Choroid plexus epithelial cell (primary cell): ENCODE measurements around the gene SLC9C2.
A peak's percentile ranks its signal among the peaks of the same experiment; 100 is the strongest.

Experiments used
- DNase-seq: peaks from one replicate; pipeline ENCODE4 v3.0.0-alpha.2; 2010; ENCODE audit warnings: low read depth
- H3K4me3 ChIP-seq: 2 replicates; pipeline ENCODE4 v1.5.1; 2011; ENCODE audit warnings: low read depth, mild to moderate bottlenecking, control low read depth, low read length, moderate library complexity
- TF ChIP-seq, protein P1 (sequence below): conservative IDR thresholded peaks from 2 replicates; pipeline ENCODE4 v1.5.1; 2011; ENCODE audit warnings: low read depth, mild to moderate bottlenecking, control low read depth, inconsistent platforms, low read length, moderate library complexity

SLC9C2 gene

GRCh38 chr1:173536223-173536622 is 66.6 kb downstream of the SLC9C2 start:
- DNase-seq: no peak
- no peak overlapping the region for H3K4me3 ChIP-seq
- TF ChIP-seq, protein P1, sequence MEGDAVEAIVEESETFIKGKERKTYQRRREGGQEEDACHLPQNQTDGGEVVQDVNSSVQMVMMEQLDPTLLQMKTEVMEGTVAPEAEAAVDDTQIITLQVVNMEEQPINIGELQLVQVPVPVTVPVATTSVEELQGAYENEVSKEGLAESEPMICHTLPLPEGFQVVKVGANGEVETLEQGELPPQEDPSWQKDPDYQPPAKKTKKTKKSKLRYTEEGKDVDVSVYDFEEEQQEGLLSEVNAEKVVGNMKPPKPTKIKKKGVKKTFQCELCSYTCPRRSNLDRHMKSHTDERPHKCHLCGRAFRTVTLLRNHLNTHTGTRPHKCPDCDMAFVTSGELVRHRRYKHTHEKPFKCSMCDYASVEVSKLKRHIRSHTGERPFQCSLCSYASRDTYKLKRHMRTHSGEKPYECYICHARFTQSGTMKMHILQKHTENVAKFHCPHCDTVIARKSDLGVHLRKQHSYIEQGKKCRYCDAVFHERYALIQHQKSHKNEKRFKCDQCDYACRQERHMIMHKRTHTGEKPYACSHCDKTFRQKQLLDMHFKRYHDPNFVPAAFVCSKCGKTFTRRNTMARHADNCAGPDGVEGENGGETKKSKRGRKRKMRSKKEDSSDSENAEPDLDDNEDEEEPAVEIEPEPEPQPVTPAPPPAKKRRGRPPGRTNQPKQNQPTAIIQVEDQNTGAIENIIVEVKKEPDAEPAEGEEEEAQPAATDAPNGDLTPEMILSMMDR: no peak

DNA sequence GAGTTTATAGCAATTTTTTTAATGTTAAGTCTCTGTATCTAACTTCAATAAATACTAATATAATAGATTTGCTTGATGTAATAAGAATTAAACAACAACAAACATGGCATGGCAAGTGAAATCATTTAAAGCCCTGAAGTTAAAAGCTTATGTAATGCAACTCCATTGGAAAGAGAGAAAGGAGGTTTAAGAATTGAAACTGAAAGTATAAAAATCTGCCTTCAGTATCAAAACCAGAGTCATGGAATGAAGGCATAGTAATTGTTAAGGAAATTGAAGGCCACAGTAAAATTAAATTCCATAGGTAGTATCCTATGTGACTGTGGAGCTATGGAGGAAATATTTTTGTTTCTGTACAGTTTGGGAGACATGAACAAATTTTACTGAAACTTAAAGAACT is 70.6 kb downstream of the SLC9C2 start:
- TF ChIP-seq, protein P1: no peak

DNA sequence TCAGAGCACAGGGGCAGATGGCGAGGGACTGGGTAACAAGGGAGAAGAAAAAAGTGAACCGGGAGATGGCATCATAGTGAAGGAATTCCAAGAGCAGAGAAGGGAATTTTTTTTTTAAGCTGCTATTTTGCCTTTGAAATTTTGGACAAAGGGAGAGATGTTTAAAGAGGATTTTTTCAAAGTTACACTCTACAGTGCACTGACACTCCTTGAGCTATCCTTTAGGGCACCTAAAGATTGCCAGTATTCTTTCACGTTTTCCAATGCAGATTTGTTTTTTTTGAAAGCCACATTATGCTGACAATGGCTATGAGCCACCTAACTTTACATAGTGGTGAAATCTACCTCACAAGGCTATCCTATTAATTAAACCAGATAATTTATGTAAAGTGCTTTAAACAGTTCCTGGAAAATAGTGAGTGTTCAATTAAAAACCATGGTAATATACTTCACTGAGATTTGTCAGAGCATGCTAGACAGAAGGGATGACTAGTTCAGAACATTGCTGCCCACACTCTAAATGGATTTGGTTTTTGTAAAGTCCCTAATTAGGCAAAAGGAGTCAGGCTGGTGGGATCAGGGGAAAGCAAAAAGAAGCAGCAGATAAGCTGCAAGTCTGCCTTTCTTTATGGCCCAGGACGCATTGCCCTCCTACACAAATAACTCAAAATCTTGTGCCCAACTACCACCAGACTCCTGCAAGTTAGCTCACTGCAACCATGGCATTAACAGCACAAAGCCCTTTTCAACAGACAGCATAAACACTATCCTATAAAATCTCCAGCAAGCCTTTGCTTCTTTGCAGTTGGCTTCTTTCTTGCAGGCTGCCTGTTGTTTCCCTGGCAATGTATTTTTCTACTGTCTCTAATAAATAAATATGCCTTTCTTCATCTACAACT is 71.8 kb downstream of the SLC9C2 start:
- TF ChIP-seq, protein P1: no peak
- DNase-seq: no peak
- H3K4me3 ChIP-seq: no peak overlapping the region

More for the DNA sequence above, 70.6 kb downstream of the SLC9C2 start:
- H3K4me3 ChIP-seq: no peak overlapping the region
- DNase-seq: peak; percentile 26

GRCh38 chr1:173529106-173529505 is 73.8 kb downstream of the SLC9C2 start:
- DNase-seq: no peak
- TF ChIP-seq, protein P1: no peak

GRCh38 chr1:173527151-173527826 is 75.6 kb downstream of the SLC9C2 start:
- TF ChIP-seq, protein P1: no peak
- DNase-seq: peak; percentile 94
- H3K4me3 ChIP-seq: no peak overlapping the region

More at GRCh38 chr1:173529106-173529505, 73.8 kb downstream of the SLC9C2 start:
- no peak overlapping the region for H3K4me3 ChIP-seq

DNA sequence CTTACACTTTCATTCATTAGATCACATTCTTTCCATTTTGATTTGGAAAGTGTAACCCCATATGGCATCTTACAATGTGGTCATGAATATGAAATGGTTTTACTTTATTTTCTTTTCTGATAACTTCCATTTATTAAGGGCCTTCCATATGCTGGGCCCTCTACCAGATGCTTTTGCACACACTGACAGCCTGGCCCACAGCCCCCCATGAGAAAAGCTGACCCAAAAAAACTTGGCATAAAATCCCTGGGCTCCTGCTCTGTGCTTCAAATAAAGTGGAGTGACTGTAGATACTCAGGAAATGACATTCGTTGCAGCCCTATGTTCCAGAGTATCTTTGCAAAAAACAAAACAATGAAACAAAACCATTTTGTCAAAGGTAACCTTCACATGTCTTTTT is 76.9 kb downstream of the SLC9C2 start:
- no peak overlapping the region for H3K4me3 ChIP-seq
- TF ChIP-seq, protein P1: no peak
- DNase-seq: no peak
